Stimulated activated CD4-positive, alpha-beta T cell treated with anti-CD3 and anti-CD28 coated beads, Interleukin-4, amount 100 ng/mL, for 48 hours (primary cell): ENCODE results near the gene FAM118A.
"Not testable (repeated sequence)": the region's sequence is repeated elsewhere in the genome, so short reads cannot be mapped to it uniquely, and the experiment has no call there.

Source experiments
- DNase-seq, 2 donors: peaks; one replicate each; pipeline ENCODE4 v3.0.0-alpha.2; 2020; ENCODE audit warnings: low read depth in 2 of 2

The FAM118A gene

GRCh38 chr22:45309422-45310227 lies at the start of gene FAM118A:
Gene FAM118A, plus strand, starts transcription at chr22:45309934. Its CDS starts 12,446 bp downstream, at chr22:45322380.
- peak; percentile 90 to 98 for DNase-seq

- not testable (repeated sequence) for DNase-seq
Measured at GRCh38 chr22:45260395-45260759, 49.4 kb upstream of the FAM118A start.

GRCh38 chr22:45261407-45262088 lies 48.2 kb upstream of the FAM118A start:
- no peak for DNase-seq

DNA sequence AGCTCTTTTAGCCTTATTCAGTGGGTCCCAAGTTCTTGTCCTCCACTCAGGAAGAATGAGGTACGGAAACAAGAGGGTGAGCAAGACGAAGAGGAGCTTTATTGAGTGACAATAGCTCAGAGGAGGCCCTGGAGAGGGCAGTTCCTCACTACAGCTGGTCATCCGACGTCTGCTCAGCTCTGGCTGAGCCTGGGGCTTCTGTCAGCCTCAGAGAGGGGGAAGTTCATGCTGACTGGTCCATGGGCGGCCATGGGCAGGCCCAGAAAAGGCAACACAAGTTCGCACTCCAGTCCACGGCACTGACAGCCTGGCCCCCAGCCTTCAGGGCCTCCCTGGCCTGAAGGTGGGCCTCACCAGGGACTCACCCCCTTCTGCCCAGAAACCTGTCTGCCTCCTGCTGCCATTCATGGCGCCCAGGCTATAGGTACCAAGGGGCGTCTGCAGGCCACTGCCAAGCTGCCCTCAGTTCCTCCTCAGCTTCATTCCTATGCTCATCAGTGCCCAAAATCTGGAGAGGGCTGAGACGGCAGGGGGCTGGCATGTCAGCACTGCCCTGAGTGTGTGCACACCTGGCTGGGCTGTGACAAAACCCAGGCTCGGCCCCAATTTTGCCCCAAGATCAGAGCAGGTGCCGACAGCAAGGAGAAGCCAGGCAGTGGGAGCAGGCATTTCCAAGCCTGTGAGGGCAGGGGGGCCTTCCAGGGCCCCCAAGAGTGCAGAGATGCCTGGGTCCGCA lies 47.4 kb upstream of the FAM118A start:
- no peak for DNase-seq

DNA sequence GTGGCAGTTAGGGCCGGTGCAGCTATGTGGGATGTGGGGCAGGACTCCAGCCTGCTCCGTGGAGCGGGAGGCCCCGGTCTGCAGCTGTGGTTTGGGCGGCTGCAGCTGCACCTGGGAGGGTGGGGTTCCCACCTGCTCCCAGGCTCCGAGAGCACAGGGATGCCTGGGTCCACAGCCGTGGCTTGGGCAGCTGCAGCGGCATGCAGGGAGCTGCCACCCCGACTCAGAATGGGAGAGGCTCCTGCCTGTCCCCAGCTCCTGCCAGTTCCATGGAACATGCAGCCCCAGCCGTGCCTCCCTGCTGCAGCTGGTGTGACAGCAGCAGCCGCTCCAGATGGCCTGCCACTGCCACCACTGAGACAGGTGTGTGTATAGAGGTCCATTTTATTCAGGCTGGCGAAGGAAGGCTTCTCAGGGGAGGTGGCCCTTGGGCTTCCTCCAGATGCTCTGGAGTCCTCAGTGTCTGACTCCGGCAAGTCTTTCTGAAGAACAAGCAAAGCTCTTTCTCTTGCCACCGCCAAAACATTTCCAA lies 46.7 kb upstream of the FAM118A start:
- no peak for DNase-seq

DNA sequence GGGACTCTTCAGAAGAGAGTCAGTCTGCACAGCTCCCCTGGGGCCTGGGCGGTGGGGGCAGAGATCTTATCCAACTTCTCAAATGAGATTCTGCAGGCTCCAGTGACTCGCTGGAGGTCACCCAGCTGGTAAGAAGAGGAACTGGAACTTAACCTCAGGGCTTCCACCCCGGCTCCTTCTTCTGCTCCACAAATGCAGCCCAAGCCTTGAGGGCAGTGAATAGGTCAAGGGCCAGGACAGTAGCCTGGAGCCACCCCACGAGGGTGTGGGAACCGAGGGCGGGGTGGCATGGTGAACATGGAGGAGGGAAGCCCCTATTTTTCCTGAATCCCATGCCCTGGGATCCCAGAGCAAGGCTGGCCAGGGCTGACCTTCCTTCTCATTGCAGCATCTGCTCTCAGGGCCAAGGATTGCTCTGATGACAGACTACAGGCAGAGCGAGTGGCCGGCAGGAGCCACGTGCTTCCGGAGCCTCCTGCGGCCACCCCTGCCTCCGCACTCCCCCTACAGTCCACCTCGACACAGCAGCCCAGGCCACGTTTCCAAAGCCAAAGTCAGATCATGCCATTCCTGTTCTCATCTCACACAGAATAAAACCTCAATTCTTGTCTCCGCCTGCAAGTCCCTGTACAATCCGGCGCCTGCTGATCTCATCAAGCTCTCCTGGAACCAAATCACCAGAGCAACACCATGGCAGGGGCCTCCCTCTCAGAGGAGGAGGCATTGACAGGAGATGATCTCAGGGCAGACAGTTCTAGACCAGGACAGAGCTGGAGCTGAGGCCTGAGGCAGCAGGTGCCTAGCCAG lies 46.1 kb upstream of the FAM118A start:
- DNase-seq, result no peak

DNA sequence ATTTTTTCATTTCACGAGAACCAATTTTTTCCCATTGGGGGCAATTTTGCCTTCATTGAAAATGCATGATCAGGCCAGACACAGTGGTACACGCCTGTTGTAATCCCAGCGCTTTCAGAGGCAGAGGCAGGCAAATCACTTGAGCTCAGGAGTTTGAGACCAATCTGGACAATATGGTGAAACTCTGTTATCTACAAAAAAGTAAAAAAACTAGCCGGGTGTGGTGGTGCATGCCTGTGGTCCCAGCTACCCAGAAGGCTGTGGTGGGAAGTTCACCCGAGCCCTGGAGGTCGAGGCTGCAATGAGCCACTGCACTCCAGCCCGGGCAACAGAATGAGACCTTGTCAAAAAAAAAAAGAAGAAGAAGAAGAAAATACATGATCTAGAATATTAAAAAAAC lies 44.2 kb upstream of the FAM118A start:
- no peak for DNase-seq

DNA sequence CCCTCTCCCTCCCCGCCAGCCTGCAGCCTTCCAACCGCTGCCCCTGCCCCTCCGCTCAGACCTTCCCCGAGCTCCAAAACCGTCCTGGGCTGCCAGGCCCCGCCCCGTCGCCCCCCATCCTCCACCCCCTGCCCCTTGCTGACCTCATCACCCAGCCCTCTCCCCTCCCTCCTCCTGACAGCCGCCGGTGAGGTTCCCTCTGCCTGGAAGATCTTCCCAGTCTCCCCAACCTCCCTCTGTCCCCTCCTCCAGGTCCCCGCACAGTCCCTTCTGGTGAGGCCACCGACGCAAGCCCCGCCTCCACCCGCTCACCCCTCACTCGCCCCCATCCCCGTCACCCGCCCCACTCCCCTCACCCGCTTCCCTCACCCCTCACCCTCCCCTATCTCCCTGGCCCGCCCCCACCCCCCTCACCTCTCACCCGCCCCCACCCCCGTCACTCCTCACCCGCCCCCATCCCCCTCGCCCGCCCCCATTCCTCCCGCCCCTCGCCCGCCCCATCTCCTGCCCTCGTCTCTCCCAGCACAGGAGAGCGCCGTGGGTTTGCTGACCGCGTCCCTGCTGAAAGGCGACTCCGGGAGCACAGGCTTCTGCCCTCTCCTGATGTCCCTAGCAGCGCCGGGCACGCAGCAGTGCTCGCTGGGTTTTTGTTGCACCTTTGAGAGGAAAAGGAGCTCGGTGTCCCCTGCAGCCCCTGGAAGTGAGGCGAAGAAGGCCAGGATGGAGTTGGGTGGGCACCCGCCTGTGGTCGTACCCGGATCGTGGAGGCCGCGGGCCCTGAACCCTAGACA lies 41.4 kb upstream of the FAM118A start:
- no peak for DNase-seq

GRCh38 chr22:45268958-45269844 lies 40.5 kb upstream of the FAM118A start:
- DNase-seq, result peak; percentile 69 to 85

GRCh38 chr22:45270095-45271020 lies 39.4 kb upstream of the FAM118A start:
- DNase-seq, result no peak

GRCh38 chr22:45271667-45272201 lies 38.0 kb upstream of the FAM118A start:
- DNase-seq, result no peak

DNA sequence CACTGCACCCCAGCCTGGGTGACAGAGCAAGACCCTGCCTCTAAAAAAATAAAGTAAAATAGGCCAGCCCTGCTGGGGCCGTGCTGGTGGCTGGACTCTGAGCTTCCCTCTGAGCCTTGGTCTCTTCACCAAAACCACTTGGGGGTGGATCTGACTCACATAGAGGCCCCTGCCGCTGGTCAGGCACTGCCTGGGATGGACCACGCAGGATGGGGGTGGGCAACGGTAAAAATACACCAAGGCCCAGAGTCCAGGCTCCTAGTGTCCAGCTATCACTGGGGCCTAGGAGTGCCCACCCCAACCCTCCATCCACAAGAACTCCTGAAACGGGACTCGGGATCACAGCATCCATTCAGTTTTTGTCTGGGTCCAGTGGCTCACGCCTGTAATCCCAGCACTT lies 37.2 kb upstream of the FAM118A start:
- DNase-seq, result no peak

DNA sequence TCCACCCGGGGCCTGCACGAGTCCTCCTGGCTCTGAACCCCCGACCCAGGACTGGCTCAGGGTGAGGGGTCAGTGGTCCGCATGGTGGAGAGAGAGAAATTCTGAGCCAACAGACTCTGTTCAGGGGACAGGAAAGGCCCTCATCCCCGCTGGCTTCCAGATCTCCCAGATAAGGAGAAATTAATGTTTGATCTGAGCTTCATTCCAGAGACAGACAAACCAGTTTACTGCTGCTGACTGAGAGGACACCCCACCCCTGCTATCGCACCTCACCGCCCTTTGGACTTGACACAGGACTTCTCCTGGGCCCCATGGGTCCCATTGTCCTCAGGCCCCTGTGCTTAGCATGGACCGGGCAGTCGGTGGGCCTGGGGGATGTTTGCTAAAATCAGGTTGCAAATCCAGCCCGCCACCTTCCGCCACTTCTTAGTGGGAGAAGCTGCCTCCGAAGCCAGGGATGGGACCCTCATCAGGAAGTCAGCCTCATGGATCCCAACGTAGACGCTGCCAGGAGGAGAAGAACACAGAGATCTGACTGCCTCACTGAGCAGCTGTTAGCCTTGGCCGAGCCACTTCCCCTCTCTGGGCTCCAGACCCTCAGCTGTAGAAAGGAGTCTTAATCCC lies 36.2 kb upstream of the FAM118A start:
- no peak for DNase-seq

DNA sequence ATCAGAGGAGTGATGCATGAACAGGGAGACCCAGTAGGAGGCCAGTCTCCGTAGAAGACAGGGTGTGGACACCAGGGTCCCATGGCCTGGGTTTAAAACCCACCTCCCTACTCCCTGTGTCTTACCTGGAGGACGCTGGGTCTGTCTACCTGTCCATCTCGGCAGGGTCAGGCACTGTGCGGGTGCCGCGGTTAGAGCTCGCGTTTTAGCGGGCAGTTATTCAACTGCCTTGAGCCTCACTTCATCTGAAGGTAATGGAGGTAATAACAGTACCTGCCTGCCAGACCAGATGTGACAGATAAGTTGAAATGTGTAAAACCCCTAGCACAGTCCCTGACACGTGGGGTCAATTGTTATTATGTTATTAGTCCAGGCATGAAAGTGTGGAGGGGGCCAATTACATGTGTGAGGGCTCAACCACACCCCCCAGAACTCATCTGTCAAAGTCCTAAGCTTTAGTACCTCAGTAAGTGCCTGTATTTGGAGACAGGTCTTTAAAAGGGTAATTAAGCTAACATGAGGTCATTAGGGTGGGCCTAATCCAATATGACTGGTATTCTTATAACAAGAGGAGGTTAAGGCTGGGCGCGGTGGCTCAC lies 33.1 kb upstream of the FAM118A start:
- DNase-seq, result no peak

DNA sequence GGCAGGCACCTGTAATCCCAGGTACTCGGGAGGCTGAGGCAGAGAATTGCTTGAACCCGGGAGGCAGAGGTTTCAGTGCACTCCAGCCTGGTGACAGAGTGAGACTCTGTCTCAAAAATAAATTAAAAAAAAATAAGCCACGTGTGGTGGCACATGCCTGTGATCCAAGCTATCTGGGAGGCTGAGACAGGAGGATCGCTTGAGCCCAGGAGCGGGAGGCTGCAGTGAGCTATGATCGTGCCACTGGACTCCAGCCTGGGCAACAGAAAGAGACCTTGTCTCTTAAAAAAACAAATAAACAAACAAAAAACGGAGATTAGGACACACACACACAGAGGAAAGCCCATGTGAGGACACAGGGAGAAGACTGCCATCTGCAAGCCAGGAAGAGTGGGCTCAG lies 32.0 kb upstream of the FAM118A start:
- DNase-seq, result not testable (repeated sequence)

DNA sequence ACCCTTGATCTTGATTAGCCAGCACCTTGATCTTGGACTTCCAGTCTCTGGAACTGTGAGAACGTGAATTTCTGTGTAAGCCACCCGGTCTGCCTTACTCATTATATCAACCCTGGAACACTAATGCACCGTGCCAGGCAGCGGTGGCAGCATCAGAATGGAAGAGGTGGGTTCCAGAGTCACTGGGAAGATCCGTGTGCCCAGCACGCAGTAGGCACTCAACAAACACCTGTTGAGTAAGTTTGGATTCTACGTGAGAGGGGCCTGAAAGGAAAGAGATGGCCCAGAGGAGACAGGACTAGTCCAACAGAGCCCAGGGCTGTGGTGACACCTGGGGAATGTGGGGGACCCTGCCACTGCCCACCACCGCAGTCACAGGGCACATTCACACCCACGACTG lies 31.6 kb upstream of the FAM118A start:
- no peak for DNase-seq

DNA sequence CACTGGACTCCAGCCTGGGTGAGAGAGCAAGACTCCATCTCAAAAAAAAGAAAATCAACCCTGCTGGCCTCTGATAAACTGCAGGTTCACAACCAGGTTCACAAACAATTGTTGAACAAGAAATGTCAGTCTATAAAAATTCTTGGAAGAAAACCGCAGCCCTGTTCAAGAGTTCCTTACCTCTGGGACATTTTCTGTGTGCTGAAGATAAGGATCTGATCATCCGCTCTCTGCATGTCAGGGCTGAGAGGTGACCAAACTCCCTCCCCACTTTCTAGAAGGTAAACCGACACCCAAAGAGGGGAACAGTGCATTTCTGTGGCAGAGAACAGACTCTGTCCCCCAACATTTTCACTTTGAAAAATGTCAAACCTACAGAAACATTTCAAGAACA lies 29.1 kb upstream of the FAM118A start:
- DNase-seq, result no peak
